ENCODE results near the gene STARD6. TPM values are rescaled to one million over a fixed set of nuclear protein-coding genes. Genes with fewer than 3 reads are reported as not detected.

Gene STARD6
- total and polyA plus RNA-seq, 12 donors: 0.06 TPM; not detected in 11

GRCh38 chr18:54392543-54393023, 34.9 kb upstream of the STARD6 start:
- H3K4me1 ChIP-seq (replicated peaks in 1 of 2): no peaks in the 10 kb centered on the region
- 32 to 33% (median 32%) methylated on average over 3 of the region's 3 CpGs for WGBS, 4 donors
- no peak overlapping the region for H3K27ac ChIP-seq
- intact Hi-C loops (cut with DNase I): no loop called here
- H3K4me3 ChIP-seq: no peak overlapping the region
- TF ChIP-seq POLR2A (IDR thresholded peaks at IDR 0.05): no peak
- TF ChIP-seq, protein P1, sequence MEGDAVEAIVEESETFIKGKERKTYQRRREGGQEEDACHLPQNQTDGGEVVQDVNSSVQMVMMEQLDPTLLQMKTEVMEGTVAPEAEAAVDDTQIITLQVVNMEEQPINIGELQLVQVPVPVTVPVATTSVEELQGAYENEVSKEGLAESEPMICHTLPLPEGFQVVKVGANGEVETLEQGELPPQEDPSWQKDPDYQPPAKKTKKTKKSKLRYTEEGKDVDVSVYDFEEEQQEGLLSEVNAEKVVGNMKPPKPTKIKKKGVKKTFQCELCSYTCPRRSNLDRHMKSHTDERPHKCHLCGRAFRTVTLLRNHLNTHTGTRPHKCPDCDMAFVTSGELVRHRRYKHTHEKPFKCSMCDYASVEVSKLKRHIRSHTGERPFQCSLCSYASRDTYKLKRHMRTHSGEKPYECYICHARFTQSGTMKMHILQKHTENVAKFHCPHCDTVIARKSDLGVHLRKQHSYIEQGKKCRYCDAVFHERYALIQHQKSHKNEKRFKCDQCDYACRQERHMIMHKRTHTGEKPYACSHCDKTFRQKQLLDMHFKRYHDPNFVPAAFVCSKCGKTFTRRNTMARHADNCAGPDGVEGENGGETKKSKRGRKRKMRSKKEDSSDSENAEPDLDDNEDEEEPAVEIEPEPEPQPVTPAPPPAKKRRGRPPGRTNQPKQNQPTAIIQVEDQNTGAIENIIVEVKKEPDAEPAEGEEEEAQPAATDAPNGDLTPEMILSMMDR (IDR thresholded peaks at IDR 0.05): peak; percentile 50 to 74 (median 62)
- H3K27me3 ChIP-seq: no peaks in the 10 kb centered on the region
- H3K9me3 ChIP-seq (replicated peaks in 1 of 3): no peaks in the 10 kb centered on the region
- H3K36me3 ChIP-seq (replicated peaks in 1 of 2): no peaks in the 10 kb centered on the region
- no peak for DNase-seq

DNA sequence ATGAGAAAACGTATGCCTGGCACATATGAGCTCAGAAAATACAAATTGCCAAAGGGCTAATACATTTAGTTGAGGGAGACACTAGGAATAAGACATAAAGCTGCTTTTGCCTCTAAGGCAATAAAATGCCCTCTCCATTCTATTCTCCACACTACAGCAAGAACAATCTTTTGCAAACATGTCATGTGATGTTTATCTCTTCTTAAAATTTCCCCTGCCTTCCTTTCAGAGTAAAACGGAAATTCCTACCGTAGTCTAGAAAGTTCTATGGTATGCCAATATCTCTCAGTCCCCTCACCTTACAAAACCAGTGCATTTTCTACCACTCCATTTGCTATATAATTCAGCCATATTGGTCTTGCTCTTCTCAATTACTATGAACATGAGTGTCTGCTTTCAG, 33.2 kb upstream of the STARD6 start:
- TF ChIP-seq, protein P1 (IDR thresholded peaks at IDR 0.05): no peak
- no peak for TF ChIP-seq POLR2A (IDR thresholded peaks at IDR 0.05)
- Histone ChIP-seq H3K27me3 (no peaks in the 10 kb centered on the region), H3K36me3 (replicated peaks in 1 of 2) (no peaks in the 10 kb centered on the region), H3K4me3 (no peak overlapping the region), H3K27ac (no peak overlapping the region), H3K4me1 (replicated peaks in 1 of 2) (no peaks in the 10 kb centered on the region), H3K9me3 (replicated peaks in 1 of 3) (no peaks in the 10 kb centered on the region)
- intact Hi-C loops (cut with DNase I): no loop called here
- WGBS, 4 donors: 52 to 67% (median 55%) methylated on average over 3 of the region's 3 CpGs
- no peak for DNase-seq

DNA sequence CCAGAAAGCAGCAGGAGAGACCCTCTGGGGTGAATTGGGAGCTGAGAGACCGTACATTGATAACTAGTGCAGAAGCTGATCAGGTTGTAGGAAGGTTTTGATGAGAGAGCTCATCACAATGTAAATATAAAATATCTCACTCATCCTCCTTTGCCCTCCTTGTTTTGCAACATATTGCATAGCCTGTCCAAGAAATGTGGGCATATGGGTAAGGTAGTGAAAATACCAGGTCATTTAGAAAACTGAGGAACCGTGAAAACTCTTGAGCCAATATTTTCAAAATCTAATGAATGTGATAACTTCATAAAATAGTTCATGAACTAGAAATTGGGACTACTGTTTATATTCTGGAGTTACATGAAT, 31.5 kb upstream of the STARD6 start:
- Histone ChIP-seq H3K4me3 (no peak overlapping the region), H3K4me1 (replicated peaks in 1 of 2) (no peaks in the 10 kb centered on the region), H3K36me3 (replicated peaks in 1 of 2) (no peaks in the 10 kb centered on the region), H3K9me3 (replicated peaks in 1 of 3) (no peaks in the 10 kb centered on the region), H3K27me3 (no peaks in the 10 kb centered on the region), H3K27ac (no peak overlapping the region)
- no peak for DNase-seq
- 24 to 48% (median 32%) methylated on average over 2 of the region's 2 CpGs for WGBS, 4 donors
- intact Hi-C loops (cut with DNase I): no loop called here
- no peak for TF ChIP-seq POLR2A (IDR thresholded peaks at IDR 0.05)
- TF ChIP-seq, protein P1 (IDR thresholded peaks at IDR 0.05): no peak

GRCh38 chr18:54388203-54389142, 30.8 kb upstream of the STARD6 start:
- no peak overlapping the region for H3K27ac ChIP-seq
- DNase-seq: peak in 5 of 7 donors; percentile 4 to 52 (median 20)
- intact Hi-C loops (cut with DNase I): no loop called here
- H3K9me3 ChIP-seq (replicated peaks in 1 of 3): no peaks in the 10 kb centered on the region
- no peaks in the 10 kb centered on the region for H3K36me3 ChIP-seq (replicated peaks in 1 of 2)
- H3K27me3 ChIP-seq: no peaks in the 10 kb centered on the region
- no peak overlapping the region for H3K4me3 ChIP-seq
- TF ChIP-seq, protein P1 (IDR thresholded peaks at IDR 0.05): no peak
- no peak for TF ChIP-seq POLR2A (IDR thresholded peaks at IDR 0.05)
- 33 to 36% (median 34%) methylated on average over 6 of the region's 6 CpGs for WGBS, 4 donors
- H3K4me1 ChIP-seq (replicated peaks in 1 of 2): no peaks in the 10 kb centered on the region
